Measurements from ENCODE around the gene NCOA3. TPM values are rescaled to one million over a fixed set of nuclear protein-coding genes. Genes with fewer than 3 reads are reported as not detected.

Gene NCOA3
- total RNA-seq, 2 experiments from 2014 or later: 59.9 to 65.4 TPM

DNA sequence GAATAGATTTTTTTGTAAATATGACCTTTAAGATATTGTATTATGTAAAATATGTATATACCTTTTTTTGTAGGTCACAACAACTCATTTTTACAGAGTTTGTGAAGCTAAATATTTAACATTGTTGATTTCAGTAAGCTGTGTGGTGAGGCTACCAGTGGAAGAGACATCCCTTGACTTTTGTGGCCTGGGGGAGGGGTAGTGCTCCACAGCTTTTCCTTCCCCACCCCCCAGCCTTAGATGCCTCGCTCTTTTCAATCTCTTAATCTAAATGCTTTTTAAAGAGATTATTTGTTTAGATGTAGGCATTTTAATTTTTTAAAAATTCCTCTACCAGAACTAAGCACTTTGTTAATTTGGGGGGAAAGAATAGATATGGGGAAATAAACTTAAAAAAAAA lies 152.7 kb downstream of the NCOA3 start:
- Histone ChIP-seq H3K4me3 (ENCODE audit: low read length) (no peak overlapping the region), H3K27ac (ENCODE audit: low read depth in 1 of 2, low read length in 2 of 2) (no peak overlapping the region), H3K36me3 (ENCODE audit: insufficient read depth, low read length) (peaks cover 66% of the 10 kb centered on the region), H3K27me3 (ENCODE audit: control insufficient read depth in 1 of 2, insufficient read depth in 2 of 2, low read length in 2 of 2) (no peaks in the 10 kb centered on the region), H3K4me1 (ENCODE audit: insufficient read depth, low read length) (no peaks in the 10 kb centered on the region), H3K9me3 (ENCODE audit: control insufficient read depth in 1 of 2, insufficient read depth in 1 of 2, low read length in 2 of 2) (no peaks in the 10 kb centered on the region)
- Mint-ChIP-seq H3K4me1 (ENCODE audit: low read depth) (no peaks in the 10 kb centered on the region), H3K27me3 (no peaks in the 10 kb centered on the region), H3K9me3 (no peaks in the 10 kb centered on the region), H3K4me3 (no peak overlapping the region), H3K36me3 (ENCODE audit: low read depth) (peaks cover 89% of the 10 kb centered on the region), H3K27ac (no peak overlapping the region)
- TF ChIP-seq, protein P1, sequence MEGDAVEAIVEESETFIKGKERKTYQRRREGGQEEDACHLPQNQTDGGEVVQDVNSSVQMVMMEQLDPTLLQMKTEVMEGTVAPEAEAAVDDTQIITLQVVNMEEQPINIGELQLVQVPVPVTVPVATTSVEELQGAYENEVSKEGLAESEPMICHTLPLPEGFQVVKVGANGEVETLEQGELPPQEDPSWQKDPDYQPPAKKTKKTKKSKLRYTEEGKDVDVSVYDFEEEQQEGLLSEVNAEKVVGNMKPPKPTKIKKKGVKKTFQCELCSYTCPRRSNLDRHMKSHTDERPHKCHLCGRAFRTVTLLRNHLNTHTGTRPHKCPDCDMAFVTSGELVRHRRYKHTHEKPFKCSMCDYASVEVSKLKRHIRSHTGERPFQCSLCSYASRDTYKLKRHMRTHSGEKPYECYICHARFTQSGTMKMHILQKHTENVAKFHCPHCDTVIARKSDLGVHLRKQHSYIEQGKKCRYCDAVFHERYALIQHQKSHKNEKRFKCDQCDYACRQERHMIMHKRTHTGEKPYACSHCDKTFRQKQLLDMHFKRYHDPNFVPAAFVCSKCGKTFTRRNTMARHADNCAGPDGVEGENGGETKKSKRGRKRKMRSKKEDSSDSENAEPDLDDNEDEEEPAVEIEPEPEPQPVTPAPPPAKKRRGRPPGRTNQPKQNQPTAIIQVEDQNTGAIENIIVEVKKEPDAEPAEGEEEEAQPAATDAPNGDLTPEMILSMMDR (IDR thresholded peaks at IDR 0.05): no peak
- ChIA-PET CTCF (interaction anchor here (0.9 kb wide), 1 partner anchor 17 kb away, joined by 3 read pairs; no protein-coding TSS in a partner anchor), POLR2A (no interaction called here)
- intact Hi-C loops (cut with DNase I, micrococcal nuclease): no loop called here
- DNase-seq (no peak), ATAC-seq (ENCODE audit: poor library complexity) (no peak)

DNA sequence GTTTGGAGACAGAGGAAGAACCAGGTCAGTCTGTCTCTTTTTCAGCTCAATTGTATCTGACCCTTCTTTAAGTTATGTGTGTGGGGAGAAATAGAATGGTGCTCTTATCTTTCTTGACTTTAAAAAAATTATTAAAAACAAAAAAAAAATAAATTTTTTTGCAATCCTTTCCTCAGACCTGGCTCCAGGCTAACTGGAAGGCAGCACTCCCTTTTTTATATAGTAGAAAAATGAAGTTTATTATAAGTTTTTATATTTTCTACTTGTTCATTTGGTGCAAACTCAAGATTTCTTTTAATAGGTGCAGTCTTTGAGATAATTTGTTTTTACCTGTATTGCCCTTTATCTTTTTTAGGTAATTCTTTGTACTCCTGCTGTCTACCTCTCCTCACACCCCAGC lies 153.9 kb downstream of the NCOA3 start:
- DNase-seq: no peak
- H3K27ac ChIP-seq (ENCODE audit: low read depth in 1 of 2, low read length in 2 of 2): no peak overlapping the region
- intact Hi-C loops (cut with DNase I, micrococcal nuclease): no loop called here
- CTCF ChIA-PET: no interaction called here
- no peaks in the 10 kb centered on the region for H3K4me1 ChIP-seq (ENCODE audit: insufficient read depth, low read length)
- Mint-ChIP-seq H3K36me3 (ENCODE audit: low read depth) (peaks cover 82% of the 10 kb centered on the region), H3K27ac (peak overlapping the region; percentile 51), H3K4me3 (no peak overlapping the region), H3K4me1 (ENCODE audit: low read depth) (no peaks in the 10 kb centered on the region), H3K9me3 (no peaks in the 10 kb centered on the region), H3K27me3 (no peaks in the 10 kb centered on the region)
- H3K4me3 ChIP-seq (ENCODE audit: low read length): no peak overlapping the region
- H3K36me3 ChIP-seq (ENCODE audit: insufficient read depth, low read length): peaks cover 57% of the 10 kb centered on the region
- TF ChIP-seq, protein P1 (IDR thresholded peaks at IDR 0.05): no peak
- no peaks in the 10 kb centered on the region for H3K9me3 ChIP-seq (ENCODE audit: control insufficient read depth in 1 of 2, insufficient read depth in 1 of 2, low read length in 2 of 2)
- H3K27me3 ChIP-seq (ENCODE audit: control insufficient read depth in 1 of 2, insufficient read depth in 2 of 2, low read length in 2 of 2): no peaks in the 10 kb centered on the region
- POLR2A ChIA-PET: no interaction called here
- ATAC-seq (ENCODE audit: poor library complexity): no peak

DNA sequence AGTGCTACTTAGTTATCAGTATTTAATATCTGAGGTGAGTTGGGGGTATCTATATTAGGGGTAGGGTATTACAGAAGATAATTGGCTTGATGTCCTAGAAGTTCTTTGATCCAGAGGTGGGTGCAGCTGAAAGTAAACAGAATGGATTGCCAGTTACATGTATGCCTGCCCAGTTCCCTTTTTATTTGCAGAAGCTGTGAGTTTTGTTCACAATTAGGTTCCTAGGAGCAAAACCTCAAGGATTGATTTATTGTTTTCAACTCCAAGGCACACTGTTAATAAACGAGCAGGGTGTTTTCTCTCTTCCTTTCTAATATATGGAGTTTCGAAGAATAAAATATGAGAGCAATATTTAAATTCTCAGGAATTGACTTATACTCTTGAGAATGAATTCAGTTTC lies 154.6 kb downstream of the NCOA3 start:
- TF ChIP-seq, protein P1 (IDR thresholded peaks at IDR 0.05): no peak
- CTCF ChIA-PET: interaction anchor here (0.6 kb wide), 1 partner anchor 450 kb away, joined by 4 read pairs; no protein-coding TSS in a partner anchor
- Histone ChIP-seq H3K27ac (ENCODE audit: low read depth in 1 of 2, low read length in 2 of 2) (no peak overlapping the region), H3K27me3 (ENCODE audit: control insufficient read depth in 1 of 2, insufficient read depth in 2 of 2, low read length in 2 of 2) (no peaks in the 10 kb centered on the region), H3K4me3 (ENCODE audit: low read length) (no peak overlapping the region), H3K9me3 (ENCODE audit: control insufficient read depth in 1 of 2, insufficient read depth in 1 of 2, low read length in 2 of 2) (no peaks in the 10 kb centered on the region), H3K36me3 (ENCODE audit: insufficient read depth, low read length) (peaks cover 56% of the 10 kb centered on the region), H3K4me1 (ENCODE audit: insufficient read depth, low read length) (no peaks in the 10 kb centered on the region)
- intact Hi-C loops (cut with DNase I, micrococcal nuclease): no loop called here
- Mint-ChIP-seq H3K27ac (no peak overlapping the region), H3K36me3 (ENCODE audit: low read depth) (peaks cover 82% of the 10 kb centered on the region), H3K4me3 (no peak overlapping the region), H3K4me1 (ENCODE audit: low read depth) (no peaks in the 10 kb centered on the region), H3K27me3 (no peaks in the 10 kb centered on the region), H3K9me3 (no peaks in the 10 kb centered on the region)
- POLR2A ChIA-PET: no interaction called here
- ATAC-seq (ENCODE audit: poor library complexity) (no peak), DNase-seq (no peak)

Measured in CD4-positive, alpha-beta T cell (primary cell).